CD8-positive, alpha-beta memory T cell (primary cell): Measurements from ENCODE around the gene CGB3. TPM values are rescaled to one million over a fixed set of nuclear protein-coding genes. Genes with fewer than 3 reads are reported as not detected.
"Not testable (repeated sequence)": the region's sequence is repeated elsewhere in the genome, so short reads cannot be mapped to it uniquely, and the experiment has no call there.

Source experiments
- CTCF ChIA-PET: fragments of 350-600 bp; sonication (Branson Sonifier 250); formaldehyde crosslinking; loops from one replicate; lab custom pipeline; 2021; ENCODE audit warnings: antibody characterized with exemption; lab: Charles Lee
- POLR2A ChIA-PET: fragments of 350-600 bp; sonication (Branson Sonifier 250); formaldehyde crosslinking; loops from one replicate; lab custom pipeline; 2021; ENCODE audit warnings: antibody characterized with exemption; lab: Charles Lee
- DNase-seq, 5 donors: peaks; one replicate each; pipeline versions ENCODE4 v3.0.0 to v3.0.0-alpha.2; 2020 to 2022; ENCODE audit warnings: mixed read lengths in 1 of 5
- H3K27ac ChIP-seq: one replicate; pipeline ENCODE4 v1.7.0; 2013; ENCODE audit warnings: low read depth, mild to moderate bottlenecking, low read length, moderate library complexity
- H3K27me3 ChIP-seq: 2 replicates; pipeline ENCODE4 v1.7.0; 2013; ENCODE audit warnings: low read length, mild to moderate bottlenecking; ENCODE audit not compliant: insufficient read depth, poor library complexity, severe bottlenecking
- H3K36me3 ChIP-seq: 2 replicates; pipeline ENCODE4 v1.7.0; 2013; ENCODE audit warnings: mild to moderate bottlenecking, low read length, moderate library complexity; ENCODE audit not compliant: insufficient read depth
- H3K4me1 ChIP-seq: 2 replicates; pipeline ENCODE4 v1.7.0; 2013; ENCODE audit warnings: mild to moderate bottlenecking, low read length, moderate library complexity; ENCODE audit not compliant: insufficient read depth
- H3K4me3 ChIP-seq: 2 replicates; pipeline ENCODE4 v1.7.0; 2013; ENCODE audit warnings: mild to moderate bottlenecking, low read length
- H3K9me3 ChIP-seq: 2 replicates; pipeline ENCODE4 v1.7.0; 2013; ENCODE audit warnings: mild to moderate bottlenecking, low read length
- H3K27ac Mint-ChIP-seq, 8 donors: one replicate each; pipeline ENCODE4 v1.8.0; 2020 to 2021; ENCODE audit warnings: mixed read lengths in 8 of 8, mild to moderate bottlenecking in 6 of 8, inconsistent platforms in 3 of 8, moderate library complexity in 3 of 8
- H3K27me3 Mint-ChIP-seq, 2 donors: one replicate each; pipeline ENCODE4 v1.8.0; 2020 to 2021; ENCODE audit warnings: mixed read lengths in 2 of 2, mild to moderate bottlenecking in 1 of 2, moderate library complexity in 1 of 2
- H3K36me3 Mint-ChIP-seq, 3 donors: one replicate each; pipeline ENCODE4 v1.8.0; 2020 to 2021; ENCODE audit warnings: mixed read lengths in 3 of 3, inconsistent platforms in 1 of 3, mild to moderate bottlenecking in 1 of 3
- H3K4me1 Mint-ChIP-seq, 3 donors: one replicate each; pipeline ENCODE4 v1.8.0; 2020 to 2021; ENCODE audit warnings: mixed read lengths in 3 of 3, inconsistent platforms in 1 of 3, mild to moderate bottlenecking in 1 of 3
- H3K4me3 Mint-ChIP-seq, 7 donors: one replicate each; pipeline ENCODE4 v1.8.0; 2020 to 2021; ENCODE audit warnings: mixed read lengths in 7 of 7, mild to moderate bottlenecking in 6 of 7, moderate library complexity in 4 of 7, inconsistent platforms in 2 of 7
- H3K9me3 Mint-ChIP-seq, 5 donors: one replicate each; pipeline ENCODE4 v1.8.0; 2020 to 2022; ENCODE audit warnings: mixed read lengths in 5 of 5, mild to moderate bottlenecking in 3 of 5, moderate library complexity in 2 of 5, inconsistent platforms in 1 of 5
- polyA plus RNA-seq: library from polyadenylated mRNA; unstranded; fragments of 300-500 nt; fragmentation: Illumina TruSeq; gene quantifications from one replicate; pipeline ENCODE4 v1.2.3, GENCODE V29; 2021
- total RNA-seq, 2 experiments: library from RNA; stranded (reverse); gene quantifications; one replicate each; pipeline ENCODE4 v1.2.3, GENCODE V29; 2021

The CGB3 gene
- total and polyA plus RNA-seq, 3 experiments from 2014 or later, result not detected

DNA sequence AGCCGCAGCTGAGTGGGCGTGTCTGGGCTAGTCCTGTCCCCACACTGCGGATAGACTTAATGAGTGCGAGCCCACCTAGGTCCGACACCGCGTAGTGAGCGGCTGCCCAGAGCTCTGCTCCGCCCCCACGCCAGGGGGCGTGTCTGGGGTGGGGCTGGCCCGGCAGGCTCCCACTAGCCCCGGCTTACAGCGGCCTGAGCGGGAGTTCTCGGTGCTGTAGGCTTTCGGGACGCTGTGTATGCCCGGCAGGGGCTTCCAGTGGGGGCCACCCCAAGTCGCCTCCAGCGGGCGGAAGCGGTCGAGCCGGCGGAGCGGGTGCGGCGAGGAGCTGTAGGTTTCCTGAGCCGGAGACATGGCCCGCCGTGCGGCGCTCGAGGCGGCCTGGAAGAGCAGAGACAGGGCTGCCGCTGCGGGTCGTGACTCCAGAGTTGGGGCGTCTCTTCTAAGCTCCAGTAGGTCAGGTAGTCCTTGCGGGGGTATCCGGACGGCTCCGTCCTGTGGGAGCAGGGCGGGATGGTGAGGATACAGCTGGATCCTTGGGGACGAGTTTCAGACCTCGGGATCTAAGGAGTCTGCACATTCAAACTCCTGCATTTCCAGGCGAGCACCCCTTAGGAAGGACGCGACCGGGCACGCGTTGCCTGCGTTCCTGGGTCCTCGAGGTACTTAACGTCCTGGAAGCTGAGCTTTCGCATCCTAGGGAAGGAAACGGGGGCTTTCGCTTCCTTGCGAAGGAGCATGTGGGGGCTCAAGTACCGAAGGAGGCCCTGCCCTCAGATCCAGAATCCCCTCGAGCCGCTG is 32.2 kb upstream of the CGB3 start:
- POLR2A ChIA-PET, result no interaction called here

GRCh38 chr19:49050376-49051033 is 26.4 kb upstream of the CGB3 start:
- H3K4me3 ChIP-seq, H3K36me3 Mint-ChIP-seq, H3K27ac Mint-ChIP-seq, H3K27ac ChIP-seq, POLR2A ChIA-PET, DNase-seq, H3K27me3 ChIP-seq, H3K27me3 Mint-ChIP-seq, H3K4me1 ChIP-seq, H3K4me3 Mint-ChIP-seq, H3K4me1 Mint-ChIP-seq, H3K9me3 Mint-ChIP-seq, H3K9me3 ChIP-seq, CTCF ChIA-PET, H3K36me3 ChIP-seq: not testable (repeated sequence)

More for the DNA sequence above, 32.2 kb upstream of the CGB3 start:
- no peaks in the 10 kb centered on the region for H3K9me3 ChIP-seq
- H3K9me3 Mint-ChIP-seq, result peaks cover 0 to 2% (median 0%) of the 10 kb centered on the region in 5 donors
- H3K27ac ChIP-seq, result no peak overlapping the region
- H3K4me1 Mint-ChIP-seq, result peaks cover 14 to 28% (median 16%) of the 10 kb centered on the region in 3 donors
- H3K4me3 ChIP-seq, result peak overlapping the region; percentile 66
- H3K27ac Mint-ChIP-seq, result peak overlapping the region in 2 of 8 donors; percentile 70 to 74
- H3K27me3 Mint-ChIP-seq, result peaks cover 36 to 43% of the 10 kb centered on the region in 2 donors
- peak; percentile 41 to 70 (median 45) for DNase-seq
- H3K4me1 ChIP-seq, result peaks cover 17% of the 10 kb centered on the region
- no peaks in the 10 kb centered on the region for H3K36me3 Mint-ChIP-seq
- H3K36me3 ChIP-seq, result no peaks in the 10 kb centered on the region
- peak overlapping the region; percentile 60 to 94 (median 88) for H3K4me3 Mint-ChIP-seq
- peaks cover 22% of the 10 kb centered on the region for H3K27me3 ChIP-seq
- CTCF ChIA-PET, result interaction anchor here (0.6 to 1.2 kb wide), 5 partner anchors 42 to 189 kb away, joined by 3 to 6 read pairs (median 3); partner anchors contain the start of genes GYS1 and RUVBL2

DNA sequence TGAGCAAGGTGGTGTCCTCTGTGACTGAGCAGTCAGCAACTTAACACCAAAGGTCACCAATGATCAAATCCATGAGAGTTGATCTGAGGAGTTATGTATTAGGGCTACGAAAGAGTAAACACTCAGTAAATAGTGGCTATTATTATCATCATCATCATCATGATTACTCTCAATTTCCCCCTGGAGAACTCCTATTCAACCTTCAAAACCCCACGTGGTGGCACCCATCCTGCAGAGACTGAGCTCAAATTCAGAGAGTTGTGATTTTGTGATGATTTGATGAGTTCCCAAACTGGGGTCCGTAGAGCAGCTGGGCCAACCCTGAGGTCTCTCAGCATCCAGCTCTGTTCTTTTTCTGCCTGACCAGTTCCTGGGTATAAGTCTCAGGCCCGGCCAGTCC is 25.7 kb upstream of the CGB3 start:
- H3K4me1 ChIP-seq, H3K4me3 Mint-ChIP-seq, POLR2A ChIA-PET, H3K27ac Mint-ChIP-seq, H3K9me3 ChIP-seq, H3K4me1 Mint-ChIP-seq, H3K27ac ChIP-seq, H3K36me3 ChIP-seq, H3K9me3 Mint-ChIP-seq, H3K27me3 ChIP-seq, H3K36me3 Mint-ChIP-seq, H3K4me3 ChIP-seq, DNase-seq, CTCF ChIA-PET, H3K27me3 Mint-ChIP-seq: not testable (repeated sequence)

DNA sequence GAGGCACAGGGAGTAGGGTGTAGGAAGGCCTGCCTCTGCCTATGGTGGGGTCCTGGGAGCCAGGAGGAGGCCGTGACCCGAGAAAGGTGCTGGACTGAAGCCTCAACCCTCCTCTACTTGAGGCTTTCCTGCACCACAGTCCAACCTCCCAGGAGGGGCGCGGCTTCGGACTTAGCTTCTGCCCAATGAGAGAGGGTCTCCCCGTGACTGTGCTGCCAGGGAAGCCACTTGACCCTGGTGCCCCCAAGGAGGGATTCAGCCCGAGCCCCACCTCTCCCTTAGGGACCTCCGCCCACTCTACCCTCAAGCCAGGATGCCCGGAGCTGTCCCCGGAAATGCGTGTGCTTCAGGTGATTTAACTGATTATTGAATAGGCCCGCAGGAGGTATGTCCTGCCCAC is 24.9 kb upstream of the CGB3 start, which contains the start of gene CGB8:
CGB8 (minus strand) TSS at position 101 of the 400 bp plus-strand sequence. CDS start 372 bp downstream, outside the sequence.
- POLR2A ChIA-PET, H3K27me3 ChIP-seq, H3K36me3 Mint-ChIP-seq, CTCF ChIA-PET, H3K27me3 Mint-ChIP-seq, H3K4me3 ChIP-seq, H3K4me3 Mint-ChIP-seq, H3K9me3 Mint-ChIP-seq, H3K4me1 Mint-ChIP-seq, H3K9me3 ChIP-seq, H3K27ac ChIP-seq, DNase-seq, H3K36me3 ChIP-seq, H3K27ac Mint-ChIP-seq, H3K4me1 ChIP-seq: not testable (repeated sequence)

GRCh38 chr19:49043548-49043947 is 19.4 kb upstream of the CGB3 start, which contains the start of gene CGB5:
TSS of gene CGB5 (plus strand) at chr19:49043848. CDS start at chr19:49044210, 362 bp downstream.
- H3K27ac ChIP-seq, H3K9me3 ChIP-seq, H3K27ac Mint-ChIP-seq, H3K9me3 Mint-ChIP-seq, POLR2A ChIA-PET, H3K4me1 Mint-ChIP-seq, H3K4me1 ChIP-seq, H3K27me3 ChIP-seq, H3K4me3 ChIP-seq, CTCF ChIA-PET, H3K36me3 ChIP-seq, H3K4me3 Mint-ChIP-seq, DNase-seq, H3K27me3 Mint-ChIP-seq, H3K36me3 Mint-ChIP-seq: not testable (repeated sequence)

- H3K4me3 Mint-ChIP-seq, H3K27me3 ChIP-seq, H3K27ac Mint-ChIP-seq, H3K36me3 ChIP-seq, H3K4me1 Mint-ChIP-seq, H3K4me3 ChIP-seq, DNase-seq, H3K27me3 Mint-ChIP-seq, H3K36me3 Mint-ChIP-seq, H3K9me3 Mint-ChIP-seq, POLR2A ChIA-PET, CTCF ChIA-PET, H3K27ac ChIP-seq, H3K9me3 ChIP-seq, H3K4me1 ChIP-seq: not testable (repeated sequence)
Observed at GRCh38 chr19:49042666-49043065, 18.5 kb upstream of the CGB3 start.

DNA sequence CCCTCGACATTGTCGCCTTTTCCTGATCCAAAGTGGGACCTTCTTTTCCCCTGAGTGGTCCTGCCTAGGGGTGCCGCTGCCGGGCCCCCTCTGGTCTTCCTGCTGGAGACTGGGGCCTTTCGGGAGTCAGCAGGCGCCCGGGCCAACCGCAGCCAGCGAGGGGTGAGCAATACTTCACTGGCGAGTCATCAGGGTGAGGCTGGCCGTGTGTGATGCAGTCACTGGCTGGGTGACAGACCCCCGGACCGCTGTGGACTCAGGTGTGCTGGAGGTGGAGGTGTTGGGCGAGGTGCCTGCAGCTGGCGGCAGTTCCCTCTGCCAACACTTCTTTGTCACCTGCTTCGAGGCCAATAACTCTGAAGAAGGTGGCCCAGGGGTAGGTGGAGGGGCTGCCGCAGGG is 18.0 kb upstream of the CGB3 start:
- H3K9me3 ChIP-seq, result no peaks in the 10 kb centered on the region
- CTCF ChIA-PET, result no interaction called here
- Mint-ChIP-seq H3K27ac (peak overlapping the region in 1 of 8 donors; percentile 92), H3K27me3 (peaks cover 0 to 3% of the 10 kb centered on the region in 2 donors), H3K9me3 (no peaks in the 10 kb centered on the region), H3K4me1 (no peaks in the 10 kb centered on the region), H3K4me3 (no peak overlapping the region), H3K36me3 (no peaks in the 10 kb centered on the region)
- H3K36me3 ChIP-seq, result no peaks in the 10 kb centered on the region
- no peak for DNase-seq
- H3K27me3 ChIP-seq, result no peaks in the 10 kb centered on the region
- POLR2A ChIA-PET, result no interaction called here
- H3K27ac ChIP-seq, result no peak overlapping the region
- no peaks in the 10 kb centered on the region for H3K4me1 ChIP-seq
- no peak overlapping the region for H3K4me3 ChIP-seq

DNA sequence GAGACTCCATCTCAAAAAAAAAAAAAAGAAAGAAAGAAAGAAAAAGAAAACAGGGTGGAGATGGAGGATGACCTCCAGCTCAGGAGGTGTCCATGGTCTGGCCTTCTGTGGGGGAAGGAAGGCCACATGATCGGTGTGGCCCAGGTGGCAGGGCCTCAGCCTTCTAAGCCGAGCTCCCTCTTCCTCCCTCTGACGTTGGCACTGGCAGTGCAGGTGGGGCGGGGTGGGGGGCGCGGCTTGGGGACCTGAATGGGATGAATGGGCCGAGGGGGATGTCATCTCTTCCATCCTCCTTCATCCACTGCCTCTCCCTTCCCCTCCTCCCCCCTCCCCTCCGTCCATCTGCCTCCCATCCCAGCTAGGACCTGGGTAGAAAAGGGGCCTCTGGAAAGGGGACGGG is 15.6 kb upstream of the CGB3 start:
- DNase-seq, H3K4me3 Mint-ChIP-seq, CTCF ChIA-PET, H3K27ac ChIP-seq, H3K9me3 Mint-ChIP-seq, H3K36me3 ChIP-seq, POLR2A ChIA-PET, H3K36me3 Mint-ChIP-seq, H3K9me3 ChIP-seq, H3K4me1 Mint-ChIP-seq, H3K27me3 ChIP-seq, H3K4me3 ChIP-seq, H3K27ac Mint-ChIP-seq, H3K4me1 ChIP-seq: not testable (repeated sequence)
- peaks cover 0 to 10% of the 10 kb centered on the region in 2 donors for H3K27me3 Mint-ChIP-seq
